OCI-LY3 (cell line): Measurements from ENCODE around the gene EGR4.

Experiments used
- H2AFZ ChIP-seq: fragments of 200-600, 300-600 bp; shearing (Covaris generic); 2 replicates; pipeline ENCODE4 v1.6.0; 2014; ENCODE audit warnings: antibody characterized with exemption, low read depth, low read length
- H3K27ac ChIP-seq: fragments of 200-600, 300-600 bp; sonication (generic); 2 replicates; pipeline ENCODE4 v1.5.1; 2014; ENCODE audit warnings: mild to moderate bottlenecking, low read length, moderate library complexity, mixed read lengths
- H3K27me3 ChIP-seq: fragments of 200-600, 300-600 bp; sonication (generic); 2 replicates; pipeline ENCODE4 v1.6.1; 2014; ENCODE audit warnings: low read depth, low read length, mixed read lengths
- H3K36me3 ChIP-seq: fragments of 200-600, 300-600 bp; sonication (generic); replicated peaks from 2 replicates; pipeline ENCODE3; 2014; ENCODE audit warnings: low read depth, low read length, mixed read lengths
- H3K4me1 ChIP-seq: fragments of 300-600, 200-600 bp; sonication (generic); 2 replicates; pipeline ENCODE4 v1.6.1; 2014; ENCODE audit warnings: low read length, mixed read lengths
- H3K4me2 ChIP-seq: fragments of 200-600, 300-600 bp; sonication (generic); 2 replicates; pipeline ENCODE4 v1.6.1; 2014; ENCODE audit warnings: low read length, mixed read lengths
- H3K4me3 ChIP-seq: fragments of 300-600, 200-600 bp; sonication (generic); 2 replicates; pipeline ENCODE4 v1.5.1; 2014; ENCODE audit warnings: antibody characterized with exemption, mild to moderate bottlenecking, low read length, moderate library complexity
- H3K79me2 ChIP-seq: fragments of 300-600, 200-600 bp; shearing (Covaris generic); 2 replicates; pipeline ENCODE4 v1.6.1; 2014; ENCODE audit warnings: mild to moderate bottlenecking, low read length, mixed read lengths
- H3K9ac ChIP-seq: fragments of 300-600, 200-600 bp; shearing (Covaris generic); 2 replicates; pipeline ENCODE4 v1.6.0; 2014; ENCODE audit warnings: mild to moderate bottlenecking, low read length, moderate library complexity
- H3K9me3 ChIP-seq: fragments of 200-600, 300-600 bp; shearing (Covaris generic); 2 replicates; pipeline ENCODE4 v1.6.1; 2014; ENCODE audit warnings: low read length, mixed read lengths; ENCODE audit not compliant: insufficient read depth
- H4K20me1 ChIP-seq: fragments of 200-600, 300-600 bp; sonication (generic); 2 replicates; pipeline ENCODE4 v1.6.1; 2016; ENCODE audit warnings: low read length, mixed read lengths; ENCODE audit not compliant: insufficient read depth
- CTCF ChIP-seq: fragments of 200-600, 300-600 bp; sonication (generic); IDR thresholded peaks from 2 replicates; pipeline ENCODE4 v1.5.1; 2014; ENCODE audit warnings: antibody characterized with exemption, low read length, low read depth
- EZH2phosphoT487 ChIP-seq: fragments of 200-600 bp; shearing (Covaris generic); IDR thresholded peaks from 2 replicates; pipeline ENCODE4 v1.6.1; 2018; ENCODE audit warnings: antibody characterized with exemption, mixed run types, low read depth

Gene EGR4

DNA sequence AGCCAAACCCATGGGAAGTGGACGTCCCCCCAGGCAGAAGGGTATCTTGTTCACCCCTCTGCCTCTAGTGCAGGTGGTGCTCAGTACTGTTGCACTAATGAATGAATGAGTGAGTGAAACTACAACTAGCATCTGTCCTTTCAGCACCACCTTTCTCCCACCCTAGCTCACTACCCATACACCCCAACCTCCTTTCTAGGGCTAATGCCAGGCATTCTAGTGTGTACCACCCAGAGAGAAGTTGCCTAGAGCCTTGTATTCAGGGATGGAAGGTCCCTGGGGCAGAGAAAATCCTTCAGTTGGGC, 36.8 kb downstream of the EGR4 start:
- peaks cover 5% of the 10 kb centered on the region; the same call in 1 of the 2 replicates for H4K20me1 ChIP-seq
- H3K9me3 ChIP-seq = no peaks in the 10 kb centered on the region
- no peaks in the 10 kb centered on the region for H3K79me2 ChIP-seq
- H3K4me1 ChIP-seq = no peaks in the 10 kb centered on the region
- TF ChIP-seq EZH2phosphoT487 (no peak), CTCF (no peak)
- no peaks in the 10 kb centered on the region for H3K27me3 ChIP-seq
- H3K36me3 ChIP-seq = peaks cover 62% of the 10 kb centered on the region
- no peak overlapping the region for H2AFZ ChIP-seq
- no peak overlapping the region for H3K4me3 ChIP-seq
- no peak overlapping the region for H3K4me2 ChIP-seq
- H3K9ac ChIP-seq = no peak overlapping the region
- H3K27ac ChIP-seq = no peak overlapping the region

DNA sequence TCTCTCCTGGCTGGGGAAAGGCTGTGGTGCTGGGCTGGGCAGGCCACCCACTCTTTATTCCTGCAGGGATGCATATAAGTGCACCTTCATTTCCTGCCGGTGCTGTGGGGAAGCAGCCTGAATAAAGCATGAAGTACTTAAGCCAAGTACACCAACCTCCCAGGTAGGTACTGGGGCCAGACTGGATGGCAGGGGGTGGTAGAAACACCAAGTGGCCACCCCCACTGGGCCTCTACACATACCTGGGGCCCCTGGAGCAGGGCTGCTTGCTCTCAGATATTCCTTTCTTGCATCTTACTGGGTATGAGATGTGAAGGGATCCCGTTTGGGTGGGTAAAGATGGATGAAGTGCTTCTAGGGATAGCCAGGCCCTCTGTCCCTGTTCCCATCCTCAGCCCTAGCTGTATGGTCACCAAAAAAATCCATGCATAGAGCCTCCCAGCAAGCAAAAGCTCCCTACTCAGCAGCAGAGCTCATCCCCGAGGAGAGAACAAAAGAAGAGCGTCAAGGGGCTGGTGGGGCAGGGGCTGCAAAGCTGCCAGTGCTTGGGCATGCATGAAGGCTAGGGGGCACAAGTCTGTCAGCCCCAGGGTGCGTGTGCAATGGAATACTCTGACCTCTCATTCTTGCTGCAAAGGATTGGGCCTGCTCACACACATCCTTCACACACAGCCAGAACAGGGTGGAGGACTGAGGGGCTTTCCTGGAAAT, 37.3 kb downstream of the EGR4 start:
- Histone ChIP-seq H3K4me3 (no peak overlapping the region), H3K27ac (no peak overlapping the region), H4K20me1 (peaks cover 5% of the 10 kb centered on the region; the same call in 1 of the 2 replicates), H2AFZ (no peak overlapping the region), H3K27me3 (no peaks in the 10 kb centered on the region), H3K79me2 (no peaks in the 10 kb centered on the region), H3K9ac (no peak overlapping the region), H3K4me2 (no peak overlapping the region), H3K4me1 (no peaks in the 10 kb centered on the region), H3K36me3 (peaks cover 60% of the 10 kb centered on the region), H3K9me3 (no peaks in the 10 kb centered on the region)
- TF ChIP-seq CTCF = no peak
- TF ChIP-seq EZH2phosphoT487 = no peak

GRCh38 chr2:73255007-73255644, 38.2 kb downstream of the EGR4 start:
- H3K9me3 ChIP-seq = no peaks in the 10 kb centered on the region
- no peaks in the 10 kb centered on the region for H3K79me2 ChIP-seq
- H4K20me1 ChIP-seq = peaks cover 8% of the 10 kb centered on the region; the same call in 1 of the 2 replicates
- H2AFZ ChIP-seq = no peak overlapping the region
- no peaks in the 10 kb centered on the region for H3K27me3 ChIP-seq
- H3K4me1 ChIP-seq = no peaks in the 10 kb centered on the region
- no peak overlapping the region for H3K9ac ChIP-seq
- no peak overlapping the region for H3K4me3 ChIP-seq
- no peak overlapping the region for H3K27ac ChIP-seq
- no peak overlapping the region for H3K4me2 ChIP-seq
- H3K36me3 ChIP-seq = peaks cover 67% of the 10 kb centered on the region
- no peak for TF ChIP-seq EZH2phosphoT487
- TF ChIP-seq CTCF = no peak

GRCh38 chr2:73254343-73255006, 38.9 kb downstream of the EGR4 start:
- no peak for TF ChIP-seq EZH2phosphoT487
- TF ChIP-seq CTCF = no peak
- no peaks in the 10 kb centered on the region for H3K4me1 ChIP-seq
- H4K20me1 ChIP-seq = peaks cover 10% of the 10 kb centered on the region; the same call in 1 of the 2 replicates
- H3K27ac ChIP-seq = no peak overlapping the region
- no peak overlapping the region for H3K9ac ChIP-seq
- no peaks in the 10 kb centered on the region for H3K27me3 ChIP-seq
- H3K9me3 ChIP-seq = no peaks in the 10 kb centered on the region
- H2AFZ ChIP-seq = no peak overlapping the region
- H3K4me3 ChIP-seq = no peak overlapping the region
- no peak overlapping the region for H3K4me2 ChIP-seq
- H3K36me3 ChIP-seq = peaks cover 67% of the 10 kb centered on the region
- 0 out of 2 replicates have a peak, but pooled peaks cover 6% of the 10 kb centered on the region for H3K79me2 ChIP-seq
